HepG2 (cell line): ENCODE results near the gene SNPH. TPM values are rescaled to one million over a fixed set of nuclear protein-coding genes. Genes with fewer than 3 reads are reported as not detected.

Source experiments
- ATAC-seq: fragments of 200-7000 bp; cut with Tn5 transposase; 3 replicates; pipeline ENCODE4 v1.9.1; 2020; ENCODE audit warnings: mild to moderate bottlenecking, moderate library complexity
- BruUV-seq: library from RNA; stranded (reverse); fragments of 400-500 nt; replicated peaks from 2 replicates; lab custom pipeline; 2021; lab: Mats Ljungman, UMichigan
- CTCF ChIA-PET: fragments of 300-600 bp; formaldehyde crosslinking; extraction: SDS; loops from one replicate; lab custom pipeline; 2021; ENCODE audit warnings: low total read pairs, inconsistent platforms, low intra/inter-chr PET ratio; lab: Yijun Ruan, JAX
- POLR2A ChIA-PET: fragments of 350-600 bp; sonication (Branson Sonifier 250); formaldehyde crosslinking; loops from one replicate; lab custom pipeline; 2020; ENCODE audit warnings: antibody characterized with exemption, inconsistent platforms; lab: Yijun Ruan, JAX
- DNase-seq: peaks from one replicate; pipeline ENCODE4 v3.0.0-alpha.2; 2015; ENCODE audit warnings: low spot score
- FAIRE-seq: peaks from 3 replicates; lab custom pipeline; 2011; peaks lifted over from hg19 to GRCh38; lab: Jason Lieb, UNC
- H2AFZ ChIP-seq: one replicate; pipeline ENCODE4 v1.6.1; 2011; ENCODE audit warnings: low read length, inconsistent platforms
- H3K27ac ChIP-seq: fragments of 300-600 bp; 3 replicates; pipeline ENCODE4 v1.8.0; 2011; ENCODE audit warnings: mixed run types, mild to moderate bottlenecking, mixed read lengths, low read length, inconsistent platforms; ENCODE audit not compliant: insufficient read depth; ENCODE audit errors: extremely low read length
- H3K27me3 ChIP-seq, 2 experiments: fragments of 200-600 bp in 1 of 2; 2 replicates in 1 of 2; 3 replicates in 1 of 2; pipeline versions ENCODE4 v1.6.0 to v1.8.0; 2011; ENCODE audit warnings: low read length in 2 of 2, mild to moderate bottlenecking in 2 of 2, moderate library complexity in 2 of 2, inconsistent platforms in 1 of 2; ENCODE audit not compliant: insufficient read depth in 2 of 2, control insufficient read depth in 1 of 2
- H3K36me3 ChIP-seq, 2 experiments: fragments of 200-600 bp in 1 of 2; replicated peaks in 1 of 2; 2 replicates in 1 of 2; 3 replicates in 1 of 2; pipeline versions ENCODE4 v1.5.1 to v1.8.0; 2011; ENCODE audit warnings: low read length in 2 of 2, inconsistent platforms in 1 of 2; ENCODE audit not compliant: insufficient read depth in 2 of 2, control insufficient read depth in 1 of 2
- H3K4me1 ChIP-seq: 2 replicates; pipeline ENCODE4 v1.5.1; 2012; ENCODE audit warnings: low read length, inconsistent platforms; ENCODE audit not compliant: insufficient read depth
- H3K4me2 ChIP-seq: 2 replicates; pipeline ENCODE4 v1.6.0; 2011; ENCODE audit warnings: low read depth, low read length, inconsistent platforms
- H3K4me3 ChIP-seq, 3 experiments: fragments of 200-600 bp in 1 of 3; sonication (generic), shearing (Covaris generic) in 1 of 3; replicated peaks in 1 of 3; 2 replicates each; pipeline ENCODE4 v1.5.1; 2011 to 2016; ENCODE audit warnings: low read length in 3 of 3, inconsistent platforms in 2 of 3, low read depth in 2 of 3, mild to moderate bottlenecking in 2 of 3, control low read depth in 1 of 3, mixed read lengths in 1 of 3; ENCODE audit not compliant: insufficient read depth in 1 of 3
- H3K79me2 ChIP-seq: one replicate; pipeline ENCODE4 v1.6.1; 2011; ENCODE audit warnings: low read length, inconsistent platforms; ENCODE audit not compliant: insufficient read depth
- H3K9ac ChIP-seq: 2 replicates; pipeline ENCODE4 v1.6.0; 2011; ENCODE audit warnings: mild to moderate bottlenecking, low read depth, low read length, inconsistent platforms; ENCODE audit not compliant: insufficient read depth
- H3K9me3 ChIP-seq: 2 replicates; pipeline ENCODE4 v1.5.1; 2012; ENCODE audit warnings: mild to moderate bottlenecking, low read length
- H4K20me1 ChIP-seq: 2 replicates; pipeline ENCODE4 v1.6.0; 2011; ENCODE audit warnings: inconsistent platforms, mild to moderate bottlenecking, low read length, moderate library complexity; ENCODE audit not compliant: insufficient read depth
- CREB3 ChIP-seq: sonication (generic); formaldehyde crosslinking; IDR thresholded peaks from 2 replicates; pipeline ENCODE4 v1.5.0; 2020; ENCODE audit warnings: missing genetic modification reagents
- ELK4 ChIP-seq: sonication (generic); formaldehyde crosslinking; IDR thresholded peaks from 2 replicates; pipeline ENCODE4 v1.9.0; 2021; ENCODE audit warnings: missing genetic modification reagents, borderline replicate concordance
- GATAD1 ChIP-seq: IDR thresholded peaks from 2 replicates; pipeline ENCODE4 v1.6.1; 2016; ENCODE audit warnings: missing genetic modification reagents, missing compliant biosample characterization
- HNF1B ChIP-seq: sonication (generic); formaldehyde crosslinking; IDR thresholded peaks from 2 replicates; pipeline ENCODE4 v1.5.1; 2020; ENCODE audit warnings: mild to moderate bottlenecking, moderate library complexity, missing genetic modification reagents
- MED13 ChIP-seq: sonication (generic); formaldehyde crosslinking; IDR thresholded peaks from 2 replicates; pipeline ENCODE4 v1.5.0; 2020; ENCODE audit warnings: missing genetic modification reagents
- MTF1 ChIP-seq: sonication (generic); formaldehyde crosslinking; IDR thresholded peaks from 2 replicates; pipeline ENCODE4 v1.5.0; 2020; ENCODE audit warnings: missing genetic modification reagents
- NBN ChIP-seq: fragments of 450-650 bp; conservative IDR thresholded peaks from 2 replicates; pipeline ENCODE4 v1.6.1; 2017
- RBM22 ChIP-seq: fragments of 200-400 bp; formaldehyde crosslinking; optimal IDR thresholded peaks from 2 replicates; pipeline ENCODE3; 2017; ENCODE audit warnings: mild to moderate bottlenecking, low read length, moderate library complexity
- SP5 ChIP-seq: IDR thresholded peaks from 2 replicates; pipeline ENCODE4 v1.6.1; 2016; ENCODE audit warnings: low read depth, borderline replicate concordance
- WGBS: methylation state at CpG from one replicate; pipeline ENCODE4 v1.1.6; 2017; ENCODE audit warnings: low lambda C conversion rate; 5-methylcytosine and 5-hydroxymethylcytosine counted together
- in situ Hi-C: cut with HindIII; loops from 2 replicates; pipeline ENCODE4 v1.10.0; 2017; ENCODE audit warnings: low pct_unique_long_range_greater_than_20kb; ENCODE audit not compliant: extremely low pct_ligation_motif_present
- intact Hi-C: fragments of 100-400 bp; cut with micrococcal nuclease; formaldehyde crosslinking; loops from one replicate; pipeline ENCODE4 v1.10.0; 2022; ENCODE audit not compliant: unreplicated experiment
- polyA plus RNA-seq, 8 experiments: library from polyadenylated mRNA; depleted of rRNA in 3 of 8; stranded (reverse) in 7 of 8; unstranded in 1 of 8; fragments of >200 nt; fragmentation: Illumina TruSeq in 4 of 8; extraction: Trizol in 4 of 8; gene quantifications; 2 replicates each; pipeline versions ENCODE4 v1.2.1 to v1.2.3, GENCODE V29; 2011 to 2016; ENCODE audit warnings: low read depth in 4 of 8, missing spikeins in 1 of 8, mixed read lengths in 1 of 8; ENCODE audit not compliant: insufficient read depth in 1 of 8
- total RNA-seq, 5 experiments: library from RNA; depleted of rRNA; stranded (reverse); fragments of >200 nt; fragmentation: Illumina TruSeq; extraction: Trizol; gene quantifications; 2 replicates each; pipeline ENCODE4 v1.2.3, GENCODE V29; 2016; ENCODE audit warnings: low read depth in 1 of 5

The SNPH gene
- total and polyA plus RNA-seq, 2 of the 13 experiments (the other 11 are each of a cell fraction or from before 2014, with no cell fraction given): 0.09 TPM; not detected in 1

- TF ChIP-seq ELK4 (CRISPR knock-in tag) (no peak), HNF1B (CRISPR knock-in tag) (no peak), RBM22 (no peak), SP5 (CRISPR knock-in tag) (no peak), NBN (no peak)
- TF ChIP-seq, all 625 proteins: peak for 0
Measured at GRCh38 chr20:1273366-1273765, 7.3 kb downstream of the SNPH start (continued).

- no peaks in the 10 kb centered on the region for H3K4me1 ChIP-seq
- no peaks in the 10 kb centered on the region for H4K20me1 ChIP-seq
- H3K9ac ChIP-seq: no peak overlapping the region
- CTCF ChIA-PET: no interaction called here
- no TSS peak for BruUV-seq
- POLR2A ChIA-PET: no interaction called here
- no peaks in the 10 kb centered on the region for H3K79me2 ChIP-seq
- FAIRE-seq: no peak
- no peak overlapping the region for H3K27ac ChIP-seq
- DNase-seq: no peak
- WGBS: 24% methylated on average over 14 of the region's 14 CpGs
- H3K4me3 ChIP-seq: no peak overlapping the region
- in situ Hi-C loops: no loop called here
- ATAC-seq: no peak
- H2AFZ ChIP-seq: no peak overlapping the region
- intact Hi-C loops: no loop called here
- no peaks in the 10 kb centered on the region for H3K36me3 ChIP-seq
- no peak for TF ChIP-seq GATAD1 (CRISPR knock-in tag)
- TF ChIP-seq CREB3 (CRISPR knock-in tag): no peak
- TF ChIP-seq MTF1 (CRISPR knock-in tag): no peak
- TF ChIP-seq MED13 (CRISPR knock-in tag): no peak
- TF ChIP-seq, all 625 proteins: peak for 0
- Histone ChIP-seq H3K4me2 (no peak overlapping the region), H3K27me3 (peaks cover 5 to 11% of the 10 kb centered on the region in 2 experiments; a peak in 3 of 5 replicates), H3K9me3 (no peaks in the 10 kb centered on the region)
Measured at GRCh38 chr20:1274485-1275311, 8.6 kb downstream of the SNPH start.
